NCI-H1092 treated with DMSO at 0.1 percent for 48 hours (cell line): ENCODE measurements around the gene DTYMK.
"Not testable (repeated sequence)": the region's sequence is repeated elsewhere in the genome, so short reads cannot be mapped to it uniquely, and the experiment has no call there.

Experiments used
- DNase-seq: peaks from one replicate; lab custom pipeline; 2025; lab: John Stamatoyannopoulos, UW

DTYMK gene, protein sequence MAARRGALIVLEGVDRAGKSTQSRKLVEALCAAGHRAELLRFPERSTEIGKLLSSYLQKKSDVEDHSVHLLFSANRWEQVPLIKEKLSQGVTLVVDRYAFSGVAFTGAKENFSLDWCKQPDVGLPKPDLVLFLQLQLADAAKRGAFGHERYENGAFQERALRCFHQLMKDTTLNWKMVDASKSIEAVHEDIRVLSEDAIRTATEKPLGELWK

DNA sequence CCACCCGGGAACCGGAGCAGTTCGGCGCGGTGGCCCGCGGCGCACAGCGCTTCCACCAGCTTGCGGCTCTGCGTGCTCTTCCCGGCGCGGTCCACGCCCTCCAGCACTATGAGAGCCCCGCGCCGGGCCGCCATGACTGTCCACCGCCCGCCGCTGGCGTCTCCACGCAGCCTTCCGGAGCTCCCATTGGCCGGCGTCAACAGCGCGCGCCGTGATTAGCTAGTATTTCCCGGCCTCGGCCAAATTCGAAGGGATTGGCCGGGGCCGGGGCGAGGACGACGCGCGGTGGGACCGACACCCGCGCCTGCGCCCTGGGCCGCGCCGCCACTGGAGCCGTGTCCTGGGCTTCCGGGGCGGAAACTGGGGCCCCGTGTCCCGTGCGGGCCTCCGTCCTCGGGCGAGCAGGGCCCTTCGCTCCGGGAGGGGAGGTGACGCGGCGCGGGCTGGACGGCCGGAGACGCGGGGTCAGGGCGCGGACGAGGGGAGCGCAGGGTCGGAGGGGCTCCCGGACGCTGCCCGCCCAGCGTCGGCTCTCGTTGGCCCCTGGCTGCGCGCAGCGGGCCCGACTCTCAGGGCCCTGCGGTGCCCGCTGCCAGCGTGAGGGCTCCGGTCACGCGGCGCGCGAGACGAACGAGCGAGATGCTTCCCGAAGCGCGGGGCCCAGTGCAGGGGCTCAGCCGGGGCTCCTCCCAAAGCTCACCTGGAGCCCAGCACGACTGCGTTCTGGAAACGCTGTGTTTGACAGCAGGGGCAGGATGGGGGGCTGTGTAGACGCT lies at the start of gene DTYMK:
TSS of gene DTYMK (minus strand) at position 166 of the 776 bp plus-strand sequence. CDS start at position 134, 32 bp downstream.
- DNase-seq, result peak; percentile 91

DNA sequence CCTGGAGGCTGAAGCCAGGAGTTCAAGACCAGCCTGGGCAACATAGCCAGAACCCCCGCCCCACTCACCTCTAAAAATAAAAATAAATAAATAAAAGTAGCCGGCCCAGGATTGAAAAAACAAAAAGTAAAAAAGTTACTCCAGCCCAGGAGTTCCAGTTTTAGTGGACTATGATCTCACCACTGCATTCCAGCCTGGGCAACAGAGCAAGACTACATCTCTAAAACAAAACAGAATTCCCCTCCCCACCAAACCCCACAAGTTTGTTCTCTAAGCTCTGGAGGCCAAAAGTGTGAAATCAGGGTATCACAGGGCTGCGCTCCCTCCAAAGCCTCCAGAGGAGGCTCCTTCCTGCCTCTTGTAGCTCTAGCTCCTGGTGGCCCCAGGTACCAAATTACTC lies 49.5 kb upstream of the DTYMK start:
- DNase-seq, result no peak

DNA sequence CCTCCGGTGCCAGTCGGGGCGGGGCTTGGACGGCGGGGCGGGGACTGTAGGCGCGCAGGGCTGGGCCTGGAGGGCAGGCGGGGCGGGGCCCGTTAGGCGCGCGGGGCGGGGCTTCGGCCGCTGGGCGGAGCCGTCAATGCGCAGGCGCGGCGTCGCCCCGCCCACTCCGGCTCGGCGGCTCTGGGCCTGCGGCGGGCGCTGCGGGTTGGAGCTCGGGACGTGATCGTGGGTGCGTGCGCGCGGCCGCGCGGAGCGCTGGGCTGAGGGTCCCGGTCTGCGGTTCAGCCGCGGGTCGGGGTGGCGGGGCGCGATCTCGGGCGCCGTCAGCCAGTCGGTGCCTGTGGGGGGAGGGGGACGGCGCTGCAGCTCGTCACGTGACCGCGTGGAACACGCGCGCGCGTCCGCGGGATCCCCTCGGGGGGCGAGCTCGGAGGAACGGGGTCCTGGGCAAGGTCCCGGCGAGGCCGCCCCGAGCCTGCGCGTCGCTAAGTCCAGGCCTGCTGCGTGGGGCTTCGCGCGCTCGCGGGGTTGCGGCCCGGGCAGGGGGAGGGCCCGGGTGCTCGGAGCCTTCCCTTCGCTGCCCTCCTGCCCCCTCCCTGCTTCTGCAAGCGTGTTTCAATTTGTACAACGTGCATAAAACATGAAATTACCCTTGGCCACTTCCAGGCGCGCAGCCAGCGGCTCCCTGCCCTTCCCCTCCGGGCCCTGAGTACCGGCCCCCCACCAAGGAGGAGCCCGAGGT lies 48.0 kb upstream of the DTYMK start, which contains the start of gene D2HGDH:
TSS of gene D2HGDH (plus strand) at position 164 of the 742 bp plus-strand sequence. CDS start 595 bp downstream, outside the sequence.
- peak; percentile 61 for DNase-seq

GRCh38 chr2:241734208-241734466 lies 47.5 kb upstream of the DTYMK start:
- DNase-seq, result no peak

DNA sequence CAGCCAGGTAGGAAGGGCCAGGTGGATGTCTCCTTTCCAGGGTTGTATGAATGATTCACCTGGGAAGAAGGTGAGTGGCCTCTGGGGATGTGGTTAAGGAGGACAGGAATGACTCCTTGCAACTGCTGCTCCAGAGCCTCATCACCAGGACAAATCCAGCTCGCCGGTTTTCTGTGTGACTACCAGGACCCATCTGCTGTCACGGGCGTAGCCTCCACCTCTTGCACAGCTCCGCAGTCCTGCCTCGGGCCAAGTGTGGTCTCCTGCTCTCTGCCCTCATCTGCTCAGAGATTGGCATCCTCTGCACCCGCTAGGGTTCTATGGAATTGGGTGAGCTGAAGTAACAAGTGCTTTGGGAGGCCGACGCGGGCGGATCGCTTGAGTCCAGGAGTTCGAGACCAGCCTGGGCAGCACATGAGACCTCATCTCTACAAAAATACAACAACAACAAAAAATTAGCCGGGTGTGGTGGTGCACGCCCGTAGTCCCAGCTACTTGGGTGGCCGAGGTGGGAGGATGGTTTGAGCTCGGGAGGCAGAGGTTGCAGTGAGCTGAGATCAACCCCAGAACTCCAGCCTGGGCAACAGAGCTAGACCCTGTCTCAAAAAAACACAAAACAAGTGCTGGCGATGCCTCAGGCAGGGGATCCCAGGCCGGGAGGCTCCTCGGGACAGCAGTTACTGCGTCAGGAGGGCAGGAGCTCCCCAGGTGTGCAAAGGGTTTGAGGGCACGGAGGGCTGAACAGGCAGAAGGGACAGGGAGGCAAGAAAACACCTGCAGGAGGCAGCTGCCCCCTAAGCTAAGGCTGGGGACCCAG lies 47.0 kb upstream of the DTYMK start:
- DNase-seq, result no peak

GRCh38 chr2:241732513-241733186 lies 46.0 kb upstream of the DTYMK start:
- not testable (repeated sequence) for DNase-seq

GRCh38 chr2:241730671-241731293 lies 44.2 kb upstream of the DTYMK start:
- DNase-seq, result no peak

DNA sequence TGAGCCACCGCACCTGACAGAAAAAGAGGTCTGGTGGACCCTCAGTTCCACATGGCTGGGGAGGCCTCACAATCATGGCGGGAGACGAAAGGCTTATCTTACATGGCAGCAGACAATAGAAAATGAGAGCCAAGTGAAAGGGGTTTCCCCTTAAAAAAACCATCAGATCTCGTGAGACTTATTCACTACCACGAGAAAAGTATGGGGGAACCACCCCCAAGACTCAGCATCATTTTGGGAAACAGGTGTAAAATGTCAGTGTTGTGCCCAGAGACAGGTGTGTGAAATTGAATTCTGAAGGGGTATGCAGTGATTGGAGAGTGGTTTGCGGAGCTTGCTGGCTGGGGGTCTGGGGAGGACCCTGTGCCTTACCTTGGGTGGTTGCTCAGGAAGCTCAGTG lies 43.3 kb upstream of the DTYMK start:
- no peak for DNase-seq

DNA sequence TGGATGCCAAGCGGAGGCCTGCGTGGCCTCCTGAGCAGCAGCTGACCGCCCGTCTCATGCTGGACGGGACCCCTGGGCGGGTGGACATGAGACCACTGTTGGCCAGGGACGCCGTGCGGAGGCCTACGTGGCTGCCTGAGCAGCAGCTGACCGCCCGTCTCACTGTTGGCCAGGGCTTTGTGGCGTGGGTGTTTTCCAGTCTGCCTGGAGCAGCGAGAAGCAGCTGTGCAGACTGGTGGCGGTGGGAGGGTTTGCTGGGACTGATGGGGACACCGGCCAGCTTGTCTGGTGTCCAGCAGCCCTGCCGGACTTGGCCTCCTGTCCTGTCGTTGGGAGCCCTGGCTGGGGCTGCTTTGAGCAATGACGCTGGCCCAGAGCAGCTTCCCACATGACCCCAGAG lies 42.0 kb upstream of the DTYMK start:
- DNase-seq, result no peak

- no peak for DNase-seq
These were observed 41.4 kb upstream of the DTYMK start for GRCh38 chr2:241728000-241728399.

DNA sequence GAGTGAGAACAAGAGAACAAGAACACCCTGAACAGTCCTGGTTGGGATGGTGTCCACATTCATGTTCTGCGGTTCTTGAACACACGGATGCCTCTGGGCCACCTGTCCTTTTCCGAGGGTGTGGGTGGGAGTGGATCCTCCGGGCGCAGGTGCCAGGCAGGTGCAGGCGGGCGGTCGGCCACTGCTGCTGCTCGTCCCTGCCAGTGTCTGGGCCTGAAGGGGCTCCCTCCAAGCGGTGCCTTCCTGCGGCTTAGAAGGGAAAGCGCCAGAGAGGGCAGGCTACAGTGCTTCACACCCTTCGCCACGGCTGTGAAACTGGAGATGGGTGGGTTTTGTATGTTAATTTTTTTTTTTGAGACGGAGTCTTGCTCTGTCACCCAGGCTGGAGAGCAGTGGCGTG lies 39.8 kb upstream of the DTYMK start:
- DNase-seq, result peak; percentile 6

DNA sequence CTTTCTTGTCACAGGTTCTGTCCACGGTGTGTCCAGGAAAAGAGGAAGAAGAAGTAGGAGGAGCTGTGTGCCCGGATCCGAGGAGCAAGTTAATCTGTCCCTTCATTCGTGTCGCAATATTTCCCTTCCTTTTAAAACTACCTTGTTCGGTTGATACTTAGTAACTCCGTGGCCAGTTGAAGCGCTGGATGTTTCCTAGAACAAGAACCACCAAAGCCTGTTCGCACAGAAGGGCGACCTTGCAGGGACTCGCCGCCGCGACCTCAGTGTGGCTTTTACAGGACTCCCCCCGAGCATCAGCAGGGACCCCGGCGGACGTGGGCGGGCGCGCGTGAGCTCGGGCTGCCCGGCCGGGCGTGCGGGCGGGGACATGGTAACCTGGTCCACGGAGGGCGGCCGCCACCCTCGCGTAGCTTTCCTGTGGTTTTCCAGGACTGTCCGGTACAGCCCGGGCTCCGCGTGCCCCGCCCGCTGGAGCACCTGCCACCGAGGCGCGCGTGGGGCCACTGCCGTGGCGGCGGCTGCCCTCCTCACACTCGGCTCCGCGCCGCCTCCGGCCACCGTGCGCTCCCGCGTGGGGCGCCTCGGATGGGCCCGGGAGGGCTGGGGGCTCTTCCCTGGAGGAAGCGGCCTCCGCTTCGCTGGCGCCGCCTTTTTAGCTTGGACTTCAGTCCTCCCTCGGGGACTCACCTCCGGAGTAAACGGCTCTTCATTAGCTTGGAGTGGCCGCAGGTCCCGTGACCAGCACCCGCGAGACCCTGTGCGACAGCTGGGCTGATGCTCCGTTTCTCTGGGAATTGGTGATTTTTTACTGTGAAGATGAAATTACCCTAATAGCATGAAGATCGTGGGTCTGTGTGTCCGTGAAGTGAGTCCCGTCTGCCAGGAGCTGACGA lies 38.6 kb upstream of the DTYMK start:
- DNase-seq, result no peak

GRCh38 chr2:241724259-241724974 lies 37.8 kb upstream of the DTYMK start:
- no peak for DNase-seq

GRCh38 chr2:241722896-241723454 lies 36.4 kb upstream of the DTYMK start:
- no peak for DNase-seq

- DNase-seq, result no peak
These were observed 35.2 kb upstream of the DTYMK start for GRCh38 chr2:241721852-241722251.

DNA sequence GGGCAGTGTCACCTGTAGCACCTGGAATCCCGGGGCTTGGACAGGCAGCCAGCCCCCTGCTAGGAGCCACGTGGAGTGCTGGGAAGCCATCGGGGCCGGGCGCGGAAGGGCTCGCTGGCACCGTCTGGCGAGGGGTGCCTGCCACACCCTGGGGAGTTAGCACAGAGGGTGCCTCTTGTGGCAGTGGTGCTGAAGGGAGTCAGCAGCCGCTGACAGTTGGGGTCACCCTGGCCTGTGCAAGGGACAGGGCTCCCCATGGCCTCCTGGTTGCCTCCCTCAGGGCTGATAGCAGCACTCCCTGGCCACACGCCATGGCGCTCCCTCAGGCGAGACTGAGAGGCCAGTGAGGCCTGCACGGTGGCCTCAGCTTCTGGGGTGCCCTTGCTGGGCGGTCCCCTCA lies 33.9 kb upstream of the DTYMK start:
- DNase-seq, result no peak

DNA sequence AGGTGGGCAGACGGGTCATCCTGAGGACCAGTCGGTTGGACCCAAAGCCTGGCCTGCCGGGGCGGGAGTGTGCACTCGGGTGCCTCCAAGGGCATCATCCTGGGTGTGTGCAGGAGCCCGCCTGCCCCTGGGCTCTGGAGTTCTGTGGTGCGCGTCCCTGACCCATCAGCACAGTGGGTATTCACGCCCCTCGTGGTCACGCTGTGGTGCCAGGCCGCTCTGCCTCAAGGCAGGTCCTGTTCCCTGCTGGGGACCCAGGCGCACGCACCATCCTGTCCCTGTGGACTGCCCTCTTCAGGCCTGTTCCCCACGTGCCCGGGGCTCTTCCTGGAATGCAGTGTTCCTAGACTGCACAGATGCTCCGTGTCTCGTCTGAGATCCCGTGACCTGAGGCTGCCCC lies 33.5 kb upstream of the DTYMK start:
- DNase-seq, result no peak

DNA sequence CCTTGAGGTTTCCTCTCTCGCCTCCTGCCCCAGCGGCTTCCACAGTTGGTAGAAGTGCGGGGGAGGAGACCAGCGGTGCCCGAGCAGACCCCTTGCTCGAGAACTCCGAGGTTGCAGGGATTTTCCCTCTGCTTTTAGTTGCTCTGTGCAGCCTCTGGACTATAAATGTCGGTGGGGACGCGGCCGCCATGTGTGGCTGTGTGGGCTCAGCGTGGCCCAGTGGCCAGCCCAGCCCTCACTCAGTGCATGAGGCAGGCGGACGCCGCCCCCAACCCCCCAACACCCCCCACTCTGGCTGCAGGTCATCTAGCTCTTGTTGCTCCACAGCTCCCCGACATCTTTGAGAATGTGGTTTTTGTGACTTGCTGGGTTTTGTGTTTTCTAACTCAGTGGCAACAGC lies 32.5 kb upstream of the DTYMK start:
- no peak for DNase-seq

DNA sequence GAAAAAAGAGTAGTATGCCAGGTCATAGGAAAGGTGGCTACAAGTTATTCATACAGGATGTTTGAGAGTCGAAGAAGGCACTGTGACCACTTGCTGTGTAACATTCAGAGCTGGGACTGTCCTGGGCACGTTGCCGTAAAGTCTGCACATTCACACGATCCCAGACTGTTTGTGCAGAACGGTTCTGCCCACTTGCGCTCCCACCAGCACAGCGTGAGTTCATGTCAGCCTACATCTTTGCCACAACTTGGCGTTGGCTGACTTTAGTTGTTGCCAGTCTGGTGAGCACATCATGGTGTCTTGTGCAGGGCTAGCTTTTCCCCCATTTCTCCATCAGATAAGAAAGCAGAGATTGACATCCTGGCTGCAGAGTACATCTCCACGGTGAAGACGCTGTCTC lies 22.3 kb upstream of the DTYMK start:
- DNase-seq, result no peak
